H1 (cell line): ENCODE data around the gene VPS37D. TPM values are rescaled to one million over a fixed set of nuclear protein-coding genes. Genes with fewer than 3 reads are reported as not detected.
A peak's percentile ranks its signal among the peaks of the same experiment; 100 is the strongest.

Experiments used
- CTCF ChIA-PET: fragments of 300-600 bp; sonication (Branson Sonifier 250); formaldehyde crosslinking; loops from one replicate; lab custom pipeline; 2021; ENCODE audit not compliant: partially characterized antibody; lab: Charles Lee
- POLR2A ChIA-PET: fragments of 300-600 bp; sonication (Branson Sonifier 250); formaldehyde crosslinking; loops from one replicate; lab custom pipeline; 2021; ENCODE audit warnings: inconsistent platforms; ENCODE audit not compliant: partially characterized antibody; lab: Charles Lee
- DNase-seq, 2 experiments: peaks; one replicate each; pipeline versions ENCODE4 v3.0.0 to v3.0.0-alpha.2; 2010 to 2022; ENCODE audit warnings: low spot score in 2 of 2, low read depth in 1 of 2, mixed read lengths in 1 of 2
- FAIRE-seq: peaks from 2 replicates; lab custom pipeline; 2011; peaks lifted over from hg19 to GRCh38; lab: Jason Lieb, UNC
- H2AFZ ChIP-seq: 2 replicates; pipeline ENCODE4 v1.8.1; 2012; ENCODE audit warnings: low read length, inconsistent platforms
- H2AK5ac ChIP-seq: 2 replicates; pipeline ENCODE4 v1.6.1; 2013; ENCODE audit warnings: low read depth, low read length
- H2BK120ac ChIP-seq: replicated peaks from 2 replicates; pipeline ENCODE3; 2013; ENCODE audit warnings: low read depth, low read length, inconsistent platforms
- H2BK12ac ChIP-seq: 2 replicates; pipeline ENCODE4 v1.6.1; 2013; ENCODE audit warnings: low read depth, low read length
- H2BK15ac ChIP-seq: 2 replicates; pipeline ENCODE4 v1.6.1; 2013; ENCODE audit warnings: low read length
- H2BK20ac ChIP-seq: 2 replicates; pipeline ENCODE4 v1.6.1; 2013; ENCODE audit warnings: low read length
- H2BK5ac ChIP-seq: 2 replicates; pipeline ENCODE4 v1.6.1; 2013; ENCODE audit warnings: low read depth, low read length
- H3K14ac ChIP-seq: 2 replicates; pipeline ENCODE4 v1.6.1; 2013; ENCODE audit warnings: inconsistent platforms; ENCODE audit not compliant: insufficient read length
- H3K18ac ChIP-seq: 2 replicates; pipeline ENCODE4 v1.6.1; 2013; ENCODE audit warnings: low read length; ENCODE audit errors: extremely low read depth
- H3K23ac ChIP-seq: 2 replicates; pipeline ENCODE4 v1.6.1; 2013; ENCODE audit warnings: inconsistent platforms; ENCODE audit not compliant: insufficient read length
- H3K23me2 ChIP-seq: 2 replicates; pipeline ENCODE4 v1.6.1; 2013; ENCODE audit warnings: low read depth, low read length
- H3K27ac ChIP-seq: 2 replicates; pipeline ENCODE4 v1.6.1; 2011; ENCODE audit warnings: low read depth, low read length, inconsistent platforms
- H3K27me3 ChIP-seq, 4 experiments: replicated peaks in 1 of 4; 1 replicate in 1 of 4; 2 replicates in 3 of 4; pipeline versions ENCODE4 v1.6.1 to v1.8.1; 2011 to 2013; ENCODE audit warnings: low read length in 3 of 4, mild to moderate bottlenecking in 3 of 4, inconsistent platforms in 2 of 4, mixed read lengths in 2 of 4, moderate library complexity in 1 of 4; ENCODE audit not compliant: control insufficient read depth in 3 of 4, insufficient read depth in 3 of 4; ENCODE audit errors: extremely low read depth in 1 of 4
- H3K36me3 ChIP-seq, 4 experiments: 2 replicates each; pipeline versions ENCODE4 v1.6.1 to v1.8.1; 2011 to 2013; ENCODE audit warnings: mild to moderate bottlenecking in 4 of 4, low read length in 3 of 4, moderate library complexity in 2 of 4, control low read depth in 1 of 4, inconsistent platforms in 1 of 4; ENCODE audit not compliant: insufficient read depth in 4 of 4, control insufficient read depth in 2 of 4
- H3K4ac ChIP-seq: replicated peaks from 2 replicates; pipeline ENCODE3; 2013; ENCODE audit warnings: low read length, low read depth, mixed read lengths, inconsistent platforms; ENCODE audit not compliant: insufficient read length
- H3K4me1 ChIP-seq, 4 experiments: replicated peaks in 1 of 4; 1 replicate in 1 of 4; 2 replicates in 3 of 4; pipeline versions ENCODE4 v1.6.1 to v1.8.1; 2011 to 2013; ENCODE audit warnings: low read length in 3 of 4, inconsistent platforms in 2 of 4, mixed read lengths in 1 of 4; ENCODE audit not compliant: insufficient read depth in 4 of 4, control insufficient read depth in 3 of 4
- H3K4me2 ChIP-seq, 2 experiments: 2 replicates each; pipeline versions ENCODE4 v1.6.1 to v1.8.1; 2011 to 2013; ENCODE audit warnings: low read depth in 2 of 2, low read length in 2 of 2, control low read depth in 1 of 2, inconsistent platforms in 1 of 2, mild to moderate bottlenecking in 1 of 2; ENCODE audit not compliant: insufficient read depth in 1 of 2
- H3K4me3 ChIP-seq, 4 experiments: fragments of 200-600, 300-600 bp in 1 of 4; sonication (generic), shearing (Covaris generic), sonication (Bioruptor Twin) in 1 of 4; 2 replicates each; pipeline versions ENCODE4 v1.5.1 to v1.8.1; 2011 to 2016; ENCODE audit warnings: low read length in 4 of 4, low read depth in 3 of 4, control low read depth in 2 of 4, inconsistent platforms in 2 of 4, mild to moderate bottlenecking in 2 of 4, mixed read lengths in 1 of 4, moderate library complexity in 1 of 4; ENCODE audit not compliant: insufficient read depth in 2 of 4; ENCODE audit errors: extremely low read depth in 1 of 4
- H3K56ac ChIP-seq: replicated peaks from 2 replicates; pipeline ENCODE3; 2013; ENCODE audit warnings: low read depth, mild to moderate bottlenecking, mixed read lengths, low read length, inconsistent platforms; ENCODE audit not compliant: insufficient read length
- H3K79me1 ChIP-seq: 2 replicates; pipeline ENCODE4 v1.6.1; 2013; ENCODE audit warnings: low read depth, low read length, control low read depth
- H3K79me2 ChIP-seq, 2 experiments: 2 replicates each; pipeline versions ENCODE4 v1.6.1 to v1.8.1; 2012 to 2013; ENCODE audit warnings: low read length in 2 of 2, mild to moderate bottlenecking in 2 of 2, inconsistent platforms in 1 of 2; ENCODE audit not compliant: insufficient read depth in 2 of 2, control insufficient read depth in 1 of 2
- H3K9ac ChIP-seq, 4 experiments: replicated peaks in 1 of 4; 1 replicate in 1 of 4; 2 replicates in 3 of 4; pipeline versions ENCODE4 v1.6.1 to v1.8.1; 2011 to 2013; ENCODE audit warnings: low read depth in 3 of 4, low read length in 3 of 4, control low read depth in 2 of 4, mild to moderate bottlenecking in 2 of 4, moderate library complexity in 2 of 4, inconsistent platforms in 1 of 4; ENCODE audit errors: extremely low read depth in 1 of 4
- H3K9me3 ChIP-seq, 2 experiments: 2 replicates each; pipeline versions ENCODE4 v1.6.1 to v1.8.1; 2012 to 2013; ENCODE audit warnings: mild to moderate bottlenecking in 2 of 2, moderate library complexity in 2 of 2, control low read depth in 1 of 2, inconsistent platforms in 1 of 2, low read depth in 1 of 2, low read length in 1 of 2, mixed read lengths in 1 of 2; ENCODE audit not compliant: insufficient read depth in 2 of 2
- H4K20me1 ChIP-seq, 2 experiments: replicated peaks in 1 of 2; 2 replicates each; pipeline versions ENCODE3 to v1.8.1; 2011 to 2013; ENCODE audit warnings: inconsistent platforms in 2 of 2, low read length in 2 of 2, mild to moderate bottlenecking in 1 of 2; ENCODE audit not compliant: insufficient read depth in 2 of 2, control insufficient read depth in 1 of 2
- H4K5ac ChIP-seq: 2 replicates; pipeline ENCODE4 v1.6.1; 2013; ENCODE audit warnings: low read length, low read depth, mixed read lengths, inconsistent platforms; ENCODE audit not compliant: insufficient read length
- H4K8ac ChIP-seq: 2 replicates; pipeline ENCODE4 v1.8.0; 2013; ENCODE audit warnings: mild to moderate bottlenecking, moderate library complexity, low read length, inconsistent platforms; ENCODE audit not compliant: insufficient read depth; ENCODE audit errors: extremely low read depth
- H4K91ac ChIP-seq: replicated peaks from 2 replicates; pipeline ENCODE3; 2013; ENCODE audit warnings: low read length, mixed read lengths, inconsistent platforms; ENCODE audit not compliant: insufficient read length
- FOSL1 ChIP-seq: IDR thresholded peaks from 2 replicates; pipeline ENCODE4 v1.6.1; 2011; ENCODE audit warnings: mild to moderate bottlenecking, low read depth, low read length, moderate library complexity; ENCODE audit not compliant: insufficient read depth
- GTF2F1 ChIP-seq: IDR thresholded peaks from 2 replicates; pipeline ENCODE4 v1.6.1; 2012; ENCODE audit warnings: low read depth, low read length, improper control_type of control experiment, borderline replicate concordance
- JUN ChIP-seq: IDR thresholded peaks from 2 replicates; pipeline ENCODE4 v1.6.1; 2011; ENCODE audit warnings: low read depth, mild to moderate bottlenecking, improper control_type of control experiment, low read length
- POU5F1 ChIP-seq: IDR thresholded peaks from 2 replicates; pipeline ENCODE4 v1.6.1; 2011; ENCODE audit warnings: low read depth, mild to moderate bottlenecking, low read length, moderate library complexity
- RAD21 ChIP-seq, 2 experiments: IDR thresholded peaks in 1 of 2; conservative IDR thresholded peaks in 1 of 2; 2 replicates each; pipeline ENCODE4 v1.6.1; 2011; ENCODE audit warnings: low read depth in 2 of 2, low read length in 2 of 2, improper control_type of control experiment in 1 of 2, inconsistent platforms in 1 of 2, mild to moderate bottlenecking in 1 of 2, moderate library complexity in 1 of 2
- RXRA ChIP-seq: IDR thresholded peaks from 2 replicates; pipeline ENCODE4 v1.6.1; 2011; ENCODE audit warnings: low read depth, mild to moderate bottlenecking, low read length, moderate library complexity; ENCODE audit not compliant: insufficient read depth
- SP4 ChIP-seq: IDR thresholded peaks from 2 replicates; pipeline ENCODE4 v1.6.1; 2012; ENCODE audit warnings: low read length, inconsistent platforms
- WGBS, 2 experiments: shearing (Covaris generic) in 1 of 2; methylation state at CpG; one replicate each; pipeline versions ENCODE4 v1.1.6 to v1.1.7; 2013 to 2015; ENCODE audit warnings: low lambda C conversion rate in 2 of 2, mixed read lengths in 2 of 2, inconsistent platforms in 1 of 2, low coverage in 1 of 2, missing lambda C conversion rate in 1 of 2; ENCODE audit not compliant: insufficient replicate concordance in 2 of 2, insufficient coverage in 1 of 2, insufficient read length in 1 of 2; ENCODE audit errors: extremely low coverage in 1 of 2, missing lambda C conversion rate in 1 of 2; 5-methylcytosine and 5-hydroxymethylcytosine counted together
- polyA plus RNA-seq, 7 experiments: library from polyadenylated mRNA; depleted of rRNA in 3 of 7; stranded (reverse) in 5 of 7; unstranded in 2 of 7; fragments of >200 nt in 5 of 7; fragments of 200-250 nt in 2 of 7; gene quantifications; 1 replicate in 5 of 7; 2 replicates in 1 of 7; 4 replicates in 1 of 7; pipeline versions ENCODE4 v1.2.1 to v1.2.3, GENCODE V29; 2011 to 2013; ENCODE audit warnings: missing spikeins in 2 of 7, mixed read lengths in 2 of 7
- total RNA-seq: library from RNA; stranded (reverse); fragmentation: NEBNext Ultra II Directional; extraction: Animal tissue kit (Norgen Biotek cat#: 25700); gene quantifications from 2 replicates; pipeline ENCODE4 v1.2.1, GENCODE V29; 2021
- TF ChIP-seq, protein P1 (sequence below): IDR thresholded peaks from 2 replicates; pipeline ENCODE4 v1.6.1; 2011; ENCODE audit warnings: low read depth, mild to moderate bottlenecking, low read length; ENCODE audit not compliant: insufficient read depth
- TF ChIP-seq, protein P2 (sequence below), 3 experiments: IDR thresholded peaks; 1 replicate in 2 of 3; 2 replicates in 1 of 3; pipeline versions ENCODE4 v1.5.1 to v1.6.1; 2011; ENCODE audit warnings: low read length in 3 of 3, mild to moderate bottlenecking in 3 of 3, inconsistent platforms in 2 of 3, low read depth in 1 of 3, moderate library complexity in 1 of 3; ENCODE audit not compliant: insufficient read depth in 1 of 3; ENCODE audit errors: control extremely low read depth in 1 of 3

VPS37D gene
- total and polyA plus RNA-seq, 2 of the 8 experiments (the other 6 are each of a cell fraction or from before 2014, with no cell fraction given): 3.4 to 5.0 TPM

DNA sequence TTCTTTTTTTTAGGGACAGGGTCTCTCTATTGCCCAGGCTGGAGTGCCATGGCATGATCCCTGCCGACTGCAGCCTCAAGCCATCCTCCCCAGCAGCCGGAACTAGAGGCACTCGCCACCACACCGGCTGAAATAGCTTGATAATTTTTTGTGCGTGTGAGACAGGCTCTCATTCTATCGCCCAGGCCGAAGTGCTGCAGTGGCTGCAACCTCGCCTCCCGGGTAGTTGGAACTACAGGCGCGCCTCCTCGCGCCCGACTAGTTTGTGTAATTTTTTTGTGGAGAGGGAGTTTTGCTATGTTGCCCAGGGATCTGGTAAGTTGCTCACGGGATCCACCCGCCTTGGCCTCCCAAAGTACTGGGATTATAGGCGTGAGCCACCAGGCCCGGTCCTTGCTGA, 17.7 kb downstream of the VPS37D start:
- peaks cover 3 to 7% (median 3%) of the 10 kb centered on the region in 4 experiments; a peak in 5 of 7 replicates for H3K4me1 ChIP-seq

More for the DNA sequence above, 17.7 kb downstream of the VPS37D start:
- H4K5ac ChIP-seq: no peak overlapping the region
- no peak overlapping the region for H3K4me2 ChIP-seq
- peaks cover 13 to 23% (median 14%) of the 10 kb centered on the region in 4 experiments; a peak in 7 of 8 replicates for H3K36me3 ChIP-seq
- H3K56ac ChIP-seq: no peak overlapping the region
- no peak overlapping the region for H4K91ac ChIP-seq
- TF ChIP-seq POU5F1: no peak
- TF ChIP-seq JUN: no peak
- TF ChIP-seq FOSL1: no peak
- TF ChIP-seq, protein P1, sequence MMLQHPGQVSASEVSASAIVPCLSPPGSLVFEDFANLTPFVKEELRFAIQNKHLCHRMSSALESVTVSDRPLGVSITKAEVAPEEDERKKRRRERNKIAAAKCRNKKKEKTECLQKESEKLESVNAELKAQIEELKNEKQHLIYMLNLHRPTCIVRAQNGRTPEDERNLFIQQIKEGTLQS: no peak
- no peak for TF ChIP-seq GTF2F1
- TF ChIP-seq, protein P2, sequence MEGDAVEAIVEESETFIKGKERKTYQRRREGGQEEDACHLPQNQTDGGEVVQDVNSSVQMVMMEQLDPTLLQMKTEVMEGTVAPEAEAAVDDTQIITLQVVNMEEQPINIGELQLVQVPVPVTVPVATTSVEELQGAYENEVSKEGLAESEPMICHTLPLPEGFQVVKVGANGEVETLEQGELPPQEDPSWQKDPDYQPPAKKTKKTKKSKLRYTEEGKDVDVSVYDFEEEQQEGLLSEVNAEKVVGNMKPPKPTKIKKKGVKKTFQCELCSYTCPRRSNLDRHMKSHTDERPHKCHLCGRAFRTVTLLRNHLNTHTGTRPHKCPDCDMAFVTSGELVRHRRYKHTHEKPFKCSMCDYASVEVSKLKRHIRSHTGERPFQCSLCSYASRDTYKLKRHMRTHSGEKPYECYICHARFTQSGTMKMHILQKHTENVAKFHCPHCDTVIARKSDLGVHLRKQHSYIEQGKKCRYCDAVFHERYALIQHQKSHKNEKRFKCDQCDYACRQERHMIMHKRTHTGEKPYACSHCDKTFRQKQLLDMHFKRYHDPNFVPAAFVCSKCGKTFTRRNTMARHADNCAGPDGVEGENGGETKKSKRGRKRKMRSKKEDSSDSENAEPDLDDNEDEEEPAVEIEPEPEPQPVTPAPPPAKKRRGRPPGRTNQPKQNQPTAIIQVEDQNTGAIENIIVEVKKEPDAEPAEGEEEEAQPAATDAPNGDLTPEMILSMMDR (IDR thresholded peaks at IDR 0.05; ENCODE audit: control extremely low read depth in 1 of 3, insufficient read depth in 1 of 3, low read depth in 1 of 3, low read length in 3 of 3): no peak
- TF ChIP-seq RAD21 (IDR thresholded peaks at IDR 0.05 in 1 of 2, conservative IDR thresholded peaks at IDR 0.05 in 1 of 2; ENCODE audit: low read depth in 2 of 2, low read length in 2 of 2): no peak
- TF ChIP-seq RXRA: no peak
- no peak for TF ChIP-seq SP4
- TF ChIP-seq, all 59 proteins: peak for 0
- no peaks in the 10 kb centered on the region for H3K9me3 ChIP-seq
- H2AK5ac ChIP-seq: no peak overlapping the region
- ChIA-PET POLR2A (interaction anchor here (0.7 to 5.6 kb wide), 6 partner anchors 12 to 89 kb away, joined by 3 to 37 read pairs (median 4); no protein-coding TSS in a partner anchor), CTCF (interaction anchor here (0.6 to 3.6 kb wide), 5 partner anchors 12 to 125 kb away, joined by 3 to 18 read pairs (median 3); no protein-coding TSS in a partner anchor)
- no peak overlapping the region for H2BK12ac ChIP-seq
- H2BK120ac ChIP-seq: no peak overlapping the region
- no peak overlapping the region for H2BK5ac ChIP-seq
- peaks cover 11% of the 10 kb centered on the region for H3K79me1 ChIP-seq
- H4K8ac ChIP-seq: peak overlapping the region; percentile 0; the same call in 1 of the 2 replicates
- no peak for DNase-seq
- H4K20me1 ChIP-seq: peaks cover 0 to 7% of the 10 kb centered on the region in 2 experiments
- no peak overlapping the region for H3K4me3 ChIP-seq
- no peak overlapping the region for H2BK15ac ChIP-seq
- H3K27me3 ChIP-seq: no peaks in the 10 kb centered on the region
- peaks cover 25 to 66% of the 10 kb centered on the region in 2 experiments for H3K79me2 ChIP-seq
- 93% methylated on average over 18 of the region's 18 CpGs; no CpG with 5 or more reads in 1 of the 2 experiments for WGBS, 2 experiments
- H3K4ac ChIP-seq: no peak overlapping the region
- H3K23me2 ChIP-seq: peaks cover 15% of the 10 kb centered on the region
- H3K27ac ChIP-seq: no peak overlapping the region
- H3K14ac ChIP-seq: no peak overlapping the region
- no peak overlapping the region for H3K9ac ChIP-seq
- H2BK20ac ChIP-seq: no peak overlapping the region
- no peak for FAIRE-seq
- H3K18ac ChIP-seq: no peak overlapping the region
- no peak overlapping the region for H2AFZ ChIP-seq
- H3K23ac ChIP-seq: no peak overlapping the region
